GM23338 (cell line): Measurements from ENCODE around the gene HHAT. TPM values are rescaled to one million over a fixed set of nuclear protein-coding genes. Genes with fewer than 3 reads are reported as not detected.

Experiments
- ATAC-seq: fragments of 200-7000 bp; cut with Tn5 transposase; 3 replicates; pipeline ENCODE4 v1.9.1; 2020
- DNase-seq: peaks from one replicate; pipeline ENCODE4 v3.0.0-alpha.2; 2015; ENCODE audit warnings: low spot score
- H2AFZ ChIP-seq: fragments of 200-600 bp; sonication (generic); 2 replicates; pipeline ENCODE4 v1.8.0; 2016; ENCODE audit warnings: antibody characterized with exemption, mild to moderate bottlenecking, moderate library complexity
- H3F3A ChIP-seq: fragments of 200-600 bp; sonication (generic); replicated peaks from 2 replicates; pipeline ENCODE4 v1.8.0; 2017; ENCODE audit warnings: antibody characterized with exemption, mixed run types, low read depth
- H3K27ac ChIP-seq: fragments of 200-600 bp; sonication (generic); 2 replicates; pipeline ENCODE4 v1.6.1; 2016; ENCODE audit warnings: low read depth
- H3K27me3 ChIP-seq: fragments of 200-600 bp; sonication (generic); 2 replicates; pipeline ENCODE4 v1.8.0; 2016; ENCODE audit warnings: mild to moderate bottlenecking, mixed run types, moderate library complexity; ENCODE audit not compliant: insufficient read depth
- H3K36me3 ChIP-seq: fragments of 200-600 bp; sonication (generic); 2 replicates; pipeline ENCODE4 v1.8.0; 2016; ENCODE audit warnings: mild to moderate bottlenecking; ENCODE audit not compliant: insufficient read depth
- H3K4me1 ChIP-seq: fragments of 200-600 bp; sonication (generic); 2 replicates; pipeline ENCODE4 v1.8.0; 2016; ENCODE audit warnings: mild to moderate bottlenecking, moderate library complexity; ENCODE audit not compliant: insufficient read depth
- H3K4me2 ChIP-seq: fragments of 200-600 bp; sonication (generic); 2 replicates; pipeline ENCODE4 v1.7.1; 2017; ENCODE audit warnings: mixed run types
- H3K4me3 ChIP-seq: fragments of 200-600 bp; sonication (generic); 2 replicates; pipeline ENCODE4 v1.6.1; 2016; ENCODE audit warnings: mixed run types
- H3K79me2 ChIP-seq: fragments of 200-600 bp; sonication (generic); replicated peaks from 2 replicates; pipeline ENCODE4 v1.8.0; 2017; ENCODE audit warnings: mild to moderate bottlenecking; ENCODE audit not compliant: insufficient read depth
- H3K9me2 ChIP-seq: fragments of 200-600 bp; sonication (generic); 2 replicates; pipeline ENCODE4 v1.8.0; 2017; ENCODE audit not compliant: insufficient read depth
- H4K20me1 ChIP-seq: fragments of 200-600 bp; sonication (generic); replicated peaks from 2 replicates; pipeline ENCODE4 v1.8.0; 2017; ENCODE audit warnings: mild to moderate bottlenecking; ENCODE audit not compliant: insufficient read depth
- H3K27ac Mint-ChIP-seq: 2 replicates; pipeline ENCODE4 v1.8.0; 2020; ENCODE audit warnings: inconsistent platforms, mild to moderate bottlenecking, moderate library complexity, mixed read lengths
- H3K27me3 Mint-ChIP-seq: 3 replicates; pipeline ENCODE4 v1.8.0; 2022; ENCODE audit warnings: low read depth, mild to moderate bottlenecking, moderate library complexity, mixed read lengths, inconsistent platforms; ENCODE audit not compliant: insufficient read depth, poor library complexity
- H3K36me3 Mint-ChIP-seq: 3 replicates; pipeline ENCODE4 v1.8.0; 2021; ENCODE audit warnings: low read depth, mild to moderate bottlenecking, inconsistent platforms, moderate library complexity, mixed read lengths
- H3K4me1 Mint-ChIP-seq: 3 replicates; pipeline ENCODE4 v1.8.0; 2020; ENCODE audit warnings: mild to moderate bottlenecking, inconsistent platforms, mixed read lengths
- H3K4me3 Mint-ChIP-seq: 3 replicates; pipeline ENCODE4 v1.8.0; 2021; ENCODE audit warnings: moderate library complexity, mild to moderate bottlenecking, inconsistent platforms, mixed read lengths
- H3K9me3 Mint-ChIP-seq: 3 replicates; pipeline ENCODE4 v1.8.0; 2020; ENCODE audit warnings: moderate library complexity, mild to moderate bottlenecking, inconsistent platforms, mixed read lengths
- CREB1 ChIP-seq: fragments of 250-450 bp; sonication (Bioruptor Pico); IDR thresholded peaks from 2 replicates; pipeline ENCODE4 v1.5.0; 2020; ENCODE audit warnings: low read depth, mild to moderate bottlenecking, moderate library complexity
- CTCF ChIP-seq, 2 experiments: fragments of 200-600 bp in 1 of 2; sonication (generic) in 1 of 2; conservative IDR thresholded peaks; 2 replicates each; pipeline versions ENCODE4 v1.5.1 to v1.6.1; 2016 to 2017; ENCODE audit warnings: antibody characterized with exemption in 2 of 2, low read depth in 2 of 2, mild to moderate bottlenecking in 2 of 2, moderate library complexity in 1 of 2
- ETS1 ChIP-seq: IDR thresholded peaks from 2 replicates; pipeline ENCODE4 v1.6.1; 2016; ENCODE audit warnings: antibody characterized with exemption
- EZH2 ChIP-seq: fragments of 200-600 bp; sonication (generic); IDR thresholded peaks from one replicate; pipeline ENCODE4 v1.8.0; 2017; ENCODE audit warnings: antibody characterized with exemption, mild to moderate bottlenecking, low read depth; ENCODE audit not compliant: unreplicated experiment
- EZH2phosphoT487 ChIP-seq: fragments of 200-600 bp; sonication (generic); IDR thresholded peaks from one replicate; pipeline ENCODE4 v1.8.1; 2018; ENCODE audit warnings: antibody characterized with exemption; ENCODE audit not compliant: unreplicated experiment
- JUNB ChIP-seq: IDR thresholded peaks from one replicate; pipeline ENCODE4 v1.6.1; 2016; ENCODE audit warnings: antibody characterized with exemption; ENCODE audit not compliant: unreplicated experiment
- POLR2AphosphoS5 ChIP-seq: IDR thresholded peaks from 2 replicates; pipeline ENCODE4 v1.6.1; 2016; ENCODE audit warnings: antibody characterized with exemption, low read depth
- REST ChIP-seq: IDR thresholded peaks from one replicate; pipeline ENCODE4 v1.6.1; 2018; ENCODE audit warnings: antibody characterized with exemption; ENCODE audit not compliant: unreplicated experiment
- STAT1 ChIP-seq: IDR thresholded peaks from one replicate; pipeline ENCODE4 v1.6.1; 2016; ENCODE audit warnings: antibody characterized with exemption; ENCODE audit not compliant: unreplicated experiment
- ZNF331 ChIP-seq: fragments of 250-450 bp; sonication (Bioruptor Pico); IDR thresholded peaks from 2 replicates; pipeline ENCODE4 v1.5.0; 2020; ENCODE audit warnings: low read depth, mild to moderate bottlenecking, moderate library complexity
- ZNF462 ChIP-seq: fragments of 250-450 bp; sonication (Bioruptor Pico); IDR thresholded peaks from 2 replicates; pipeline ENCODE4 v1.5.0; 2020; ENCODE audit warnings: mild to moderate bottlenecking, moderate library complexity
- polyA plus RNA-seq: library from polyadenylated mRNA; unstranded; fragments of >200 nt; fragmentation: Nextera tagmentation; extraction: Ambion mirVana; gene quantifications from 2 replicates; pipeline ENCODE4 v1.2.1, GENCODE V29; 2016
- total RNA-seq: library from RNA; depleted of rRNA; stranded (reverse); fragments of >200 nt; shearing (Covaris generic); gene quantifications from 2 replicates; pipeline ENCODE4 v1.2.3, GENCODE V29; 2014

Gene HHAT
- total and polyA plus RNA-seq, 2 experiments from 2014 or later = 0.11 to 0.66 TPM

GRCh38 chr1:210588357-210588756 lies 259.7 kb downstream of the HHAT start (continued):
- TF ChIP-seq JUNB (no peak), STAT1 (no peak), ETS1 (no peak)

DNA sequence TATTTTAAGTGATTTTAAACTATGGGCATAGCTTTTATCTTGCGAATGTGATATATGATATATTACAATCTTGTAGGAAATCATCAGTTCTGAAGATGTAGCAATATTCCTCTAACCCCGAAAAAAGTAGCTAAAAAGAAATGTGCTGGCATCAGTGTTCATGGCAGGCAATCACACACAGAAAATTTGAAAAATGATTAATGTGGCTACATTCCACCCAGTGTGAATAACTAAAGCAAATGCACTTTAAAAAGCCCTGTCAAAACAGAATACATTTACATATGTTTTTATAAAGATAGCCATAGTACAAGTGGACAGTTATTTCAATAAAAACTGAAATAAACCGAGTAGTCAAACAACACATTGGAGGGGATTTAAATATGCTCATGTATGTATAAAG lies 260.2 kb downstream of the HHAT start:
- Histone ChIP-seq H3K27ac (no peak overlapping the region), H2AFZ (no peak overlapping the region), H3K4me1 (no peaks in the 10 kb centered on the region), H3K9me2 (0 out of 2 replicates have a peak, but pooled peaks cover 3% of the 10 kb centered on the region), H3K4me2 (no peak overlapping the region), H3K27me3 (no peaks in the 10 kb centered on the region), H4K20me1 (no peaks in the 10 kb centered on the region), H3K4me3 (no peak overlapping the region), H3K36me3 (no peaks in the 10 kb centered on the region), H3K79me2 (no peaks in the 10 kb centered on the region), H3F3A (no peaks in the 10 kb centered on the region)
- Mint-ChIP-seq H3K4me3 (no peak overlapping the region), H3K27me3 (peaks cover 6% of the 10 kb centered on the region), H3K36me3 (0 out of 3 replicates have a peak, but pooled peaks cover 3% of the 10 kb centered on the region), H3K27ac (no peak overlapping the region), H3K4me1 (no peaks in the 10 kb centered on the region), H3K9me3 (peaks cover 10% of the 10 kb centered on the region)
- DNase-seq (no peak), ATAC-seq (no peak)
- TF ChIP-seq CREB1 (CRISPR knock-in tag) (no peak), CTCF (conservative IDR thresholded peaks at IDR 0.05; ENCODE audit: low read depth in 2 of 2) (no peak), JUNB (no peak), ZNF331 (CRISPR knock-in tag) (no peak), EZH2phosphoT487 (no peak), EZH2 (no peak), STAT1 (no peak), REST (no peak), POLR2AphosphoS5 (no peak), ZNF462 (CRISPR knock-in tag) (no peak), ETS1 (no peak)
